KMS-11 (cell line): ENCODE measurements around the gene LRBA.

Experiments
- H2AFZ ChIP-seq: fragments of 200-600 bp; sonication (generic); 2 replicates; pipeline ENCODE4 v1.6.1; 2016; ENCODE audit warnings: antibody characterized with exemption, mixed run types, low read depth
- H3K27ac ChIP-seq: fragments of 200-600 bp; sonication (generic); 2 replicates; pipeline ENCODE4 v1.6.1; 2016; ENCODE audit warnings: mild to moderate bottlenecking, mixed run types
- H3K27me3 ChIP-seq: fragments of 200-600 bp; sonication (generic); 2 replicates; pipeline ENCODE4 v1.6.1; 2017; ENCODE audit warnings: mild to moderate bottlenecking, low read depth, mixed run types, moderate library complexity; ENCODE audit not compliant: insufficient read depth
- H3K36me3 ChIP-seq: fragments of 200-600 bp; sonication (generic); 2 replicates; pipeline ENCODE4 v1.6.1; 2017; ENCODE audit warnings: mild to moderate bottlenecking, mixed run types; ENCODE audit not compliant: insufficient read depth
- H3K4me1 ChIP-seq: fragments of 200-600 bp; sonication (generic); 2 replicates; pipeline ENCODE4 v1.6.1; 2016; ENCODE audit warnings: mild to moderate bottlenecking, low read depth, mixed run types; ENCODE audit not compliant: poor library complexity, severe bottlenecking
- H3K4me2 ChIP-seq: fragments of 200-600 bp; sonication (generic); 2 replicates; pipeline ENCODE4 v1.7.0; 2016; ENCODE audit warnings: mild to moderate bottlenecking, mixed run types
- H3K4me3 ChIP-seq: fragments of 200-600 bp; sonication (generic); IDR thresholded peaks from 2 replicates; pipeline ENCODE4 v1.6.1; 2017; ENCODE audit warnings: low read depth, low read length, mixed read lengths; ENCODE audit not compliant: insufficient read depth
- H3K79me2 ChIP-seq: fragments of 200-600 bp; sonication (generic); 2 replicates; pipeline ENCODE4 v1.6.1; 2016; ENCODE audit warnings: low read depth, mixed run types; ENCODE audit not compliant: insufficient read depth
- H3K9ac ChIP-seq: fragments of 200-600 bp; sonication (generic); 2 replicates; pipeline ENCODE4 v1.6.1; 2016; ENCODE audit warnings: mild to moderate bottlenecking, mixed run types
- H4K20me1 ChIP-seq: fragments of 200-600 bp; sonication (generic); 2 replicates; pipeline ENCODE4 v1.6.1; 2016; ENCODE audit warnings: mild to moderate bottlenecking, mixed run types; ENCODE audit not compliant: insufficient read depth
- TF ChIP-seq, protein P1 (sequence below): fragments of 200-600 bp; sonication (generic); conservative IDR thresholded peaks from 2 replicates; pipeline ENCODE4 v1.6.1; 2017; ENCODE audit warnings: low read depth, mild to moderate bottlenecking, antibody characterized with exemption, low read length, moderate library complexity, mixed read lengths

Gene LRBA

DNA sequence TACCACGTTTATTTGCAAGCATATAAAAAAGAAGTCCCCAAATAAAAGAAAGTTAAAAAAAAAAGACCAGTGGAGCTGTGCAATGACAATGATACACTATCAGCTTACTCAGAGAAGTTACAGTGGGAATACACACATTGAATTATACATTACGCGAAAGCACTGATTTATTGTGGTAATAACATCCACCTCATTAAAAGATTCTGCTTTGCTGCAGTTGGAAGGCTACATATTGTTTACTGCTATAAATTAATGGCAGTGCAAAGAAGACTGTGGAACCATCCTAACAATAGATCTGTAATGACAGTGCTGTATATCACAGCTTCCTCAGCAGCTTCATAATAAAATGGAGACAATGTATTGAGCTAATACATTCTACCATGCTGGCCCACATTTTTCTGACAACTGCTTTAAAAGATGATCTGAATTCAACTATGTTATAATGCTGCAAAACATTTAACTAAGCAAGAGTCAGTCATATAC lies 575.6 kb downstream of the LRBA start:
- Histone ChIP-seq H3K27me3 (no peaks in the 10 kb centered on the region), H2AFZ (no peak overlapping the region), H3K27ac (no peak overlapping the region), H3K4me2 (no peak overlapping the region), H3K36me3 (no peaks in the 10 kb centered on the region), H4K20me1 (no peaks in the 10 kb centered on the region), H3K4me1 (peaks cover 6% of the 10 kb centered on the region), H3K4me3 (no peak overlapping the region), H3K79me2 (no peaks in the 10 kb centered on the region), H3K9ac (no peak overlapping the region)
- TF ChIP-seq, protein P1, sequence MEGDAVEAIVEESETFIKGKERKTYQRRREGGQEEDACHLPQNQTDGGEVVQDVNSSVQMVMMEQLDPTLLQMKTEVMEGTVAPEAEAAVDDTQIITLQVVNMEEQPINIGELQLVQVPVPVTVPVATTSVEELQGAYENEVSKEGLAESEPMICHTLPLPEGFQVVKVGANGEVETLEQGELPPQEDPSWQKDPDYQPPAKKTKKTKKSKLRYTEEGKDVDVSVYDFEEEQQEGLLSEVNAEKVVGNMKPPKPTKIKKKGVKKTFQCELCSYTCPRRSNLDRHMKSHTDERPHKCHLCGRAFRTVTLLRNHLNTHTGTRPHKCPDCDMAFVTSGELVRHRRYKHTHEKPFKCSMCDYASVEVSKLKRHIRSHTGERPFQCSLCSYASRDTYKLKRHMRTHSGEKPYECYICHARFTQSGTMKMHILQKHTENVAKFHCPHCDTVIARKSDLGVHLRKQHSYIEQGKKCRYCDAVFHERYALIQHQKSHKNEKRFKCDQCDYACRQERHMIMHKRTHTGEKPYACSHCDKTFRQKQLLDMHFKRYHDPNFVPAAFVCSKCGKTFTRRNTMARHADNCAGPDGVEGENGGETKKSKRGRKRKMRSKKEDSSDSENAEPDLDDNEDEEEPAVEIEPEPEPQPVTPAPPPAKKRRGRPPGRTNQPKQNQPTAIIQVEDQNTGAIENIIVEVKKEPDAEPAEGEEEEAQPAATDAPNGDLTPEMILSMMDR = no peak

DNA sequence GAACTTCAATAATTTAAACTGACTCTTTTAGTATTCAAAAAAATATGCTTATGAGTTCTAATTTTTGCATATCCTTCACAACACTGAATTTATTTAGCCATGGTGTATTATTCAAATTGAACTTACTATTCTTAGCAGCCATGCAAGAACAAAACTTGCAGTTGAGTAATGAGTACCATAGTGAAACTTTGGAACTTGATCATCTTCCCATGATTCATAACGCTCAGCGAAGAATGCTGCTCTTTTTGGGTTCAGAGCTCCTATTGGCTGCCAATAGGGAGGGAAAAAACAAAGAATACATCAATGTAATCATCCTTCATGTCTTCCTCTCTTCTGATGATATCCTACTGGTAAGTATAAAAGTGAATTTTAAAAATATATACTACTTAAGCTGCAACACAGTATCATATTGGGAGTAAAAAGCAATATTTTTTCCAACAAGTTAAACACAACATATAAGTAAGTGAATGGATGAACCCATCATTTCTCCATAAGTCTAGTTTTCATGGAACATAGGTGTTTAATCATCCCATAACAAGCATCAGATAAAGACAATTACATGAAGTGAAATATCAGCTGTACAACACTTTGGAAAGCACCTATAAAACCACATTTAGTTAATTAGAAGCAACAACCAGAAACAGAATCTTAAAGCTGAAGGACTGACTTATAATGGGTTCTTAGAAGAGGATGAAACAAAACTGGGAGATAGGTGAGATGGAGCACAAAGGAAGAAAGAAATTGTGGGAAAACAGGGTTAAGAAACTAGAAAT lies 578.3 kb downstream of the LRBA start:
- Histone ChIP-seq H3K4me3 (no peak overlapping the region), H3K36me3 (no peaks in the 10 kb centered on the region), H3K79me2 (no peaks in the 10 kb centered on the region), H3K27me3 (no peaks in the 10 kb centered on the region), H3K27ac (no peak overlapping the region), H3K9ac (no peak overlapping the region), H4K20me1 (no peaks in the 10 kb centered on the region), H2AFZ (no peak overlapping the region), H3K4me2 (0 out of 2 replicates have a peak overlapping the region, but pooled peaks have one; percentile 21), H3K4me1 (peaks cover 6% of the 10 kb centered on the region)
- TF ChIP-seq, protein P1 = no peak

DNA sequence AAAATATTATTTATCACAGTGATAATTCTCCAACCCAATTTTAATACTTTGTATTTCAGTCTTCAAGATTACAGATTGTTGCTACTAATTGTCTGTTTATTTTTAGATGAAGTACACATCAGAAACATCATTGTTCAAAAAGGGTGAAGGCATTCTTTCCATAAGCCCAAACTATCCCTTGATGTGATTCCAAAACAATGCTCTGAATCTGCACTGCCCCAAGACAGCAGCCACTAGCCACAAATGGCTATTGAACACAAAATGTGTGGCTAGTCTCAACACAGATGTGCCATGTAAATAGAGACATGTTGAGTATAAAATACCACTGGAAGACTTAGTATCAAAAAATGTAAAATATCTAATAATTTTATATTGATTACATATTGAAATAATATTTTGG lies 583.9 kb downstream of the LRBA start:
- no peaks in the 10 kb centered on the region for H3K79me2 ChIP-seq
- H4K20me1 ChIP-seq = no peaks in the 10 kb centered on the region
- no peak overlapping the region for H2AFZ ChIP-seq
- no peaks in the 10 kb centered on the region for H3K27me3 ChIP-seq
- no peak overlapping the region for H3K4me3 ChIP-seq
- no peak overlapping the region for H3K27ac ChIP-seq
- H3K4me2 ChIP-seq = no peak overlapping the region
- no peak overlapping the region for H3K9ac ChIP-seq
- TF ChIP-seq, protein P1 = no peak
- no peaks in the 10 kb centered on the region for H3K36me3 ChIP-seq
- H3K4me1 ChIP-seq = no peaks in the 10 kb centered on the region

DNA sequence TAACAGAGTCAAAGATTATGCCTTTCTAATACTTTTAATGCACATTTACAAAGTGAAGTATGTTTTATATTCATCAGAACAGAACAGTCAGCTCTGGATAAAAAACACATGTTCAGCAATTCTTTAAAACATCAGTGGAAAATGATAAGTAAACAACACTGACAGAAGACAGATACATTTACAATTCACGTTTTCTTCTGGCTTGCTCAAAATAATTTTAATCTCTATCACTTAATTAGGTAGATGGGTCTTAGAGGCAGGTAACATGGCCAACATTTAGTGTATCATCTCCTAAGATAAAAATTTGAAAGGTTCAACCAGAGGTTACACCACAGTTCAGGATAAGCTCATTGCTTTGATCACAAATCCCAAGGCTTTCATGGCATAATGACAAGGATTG lies 589.9 kb downstream of the LRBA start:
- no peaks in the 10 kb centered on the region for H3K4me1 ChIP-seq
- no peaks in the 10 kb centered on the region for H4K20me1 ChIP-seq
- H3K27ac ChIP-seq = no peak overlapping the region
- H3K79me2 ChIP-seq = no peaks in the 10 kb centered on the region
- no peak overlapping the region for H3K9ac ChIP-seq
- no peak overlapping the region for H3K4me2 ChIP-seq
- TF ChIP-seq, protein P1 = no peak
- no peak overlapping the region for H3K4me3 ChIP-seq
- no peaks in the 10 kb centered on the region; the same call in 1 of the 2 replicates for H3K36me3 ChIP-seq
- H3K27me3 ChIP-seq = no peaks in the 10 kb centered on the region
- no peak overlapping the region for H2AFZ ChIP-seq
